NCI-H1417 treated with DMSO at 0.1 percent for 48 hours (cell line): ENCODE measurements around the gene IP6K3.

ENCODE experiments used
- DNase-seq: peaks from one replicate; lab custom pipeline; 2025; lab: John Stamatoyannopoulos, UW

The IP6K3 gene

GRCh38 chr6:33723371-33724085 is 23.2 kb downstream of the IP6K3 start:
- DNase-seq = no peak

GRCh38 chr6:33722103-33722623 is 24.5 kb downstream of the IP6K3 start:
- DNase-seq = no peak

- no peak for DNase-seq
Measured at GRCh38 chr6:33721508-33721907, 25.2 kb downstream of the IP6K3 start.

GRCh38 chr6:33720998-33721397 is 25.7 kb downstream of the IP6K3 start:
- no peak for DNase-seq

DNA sequence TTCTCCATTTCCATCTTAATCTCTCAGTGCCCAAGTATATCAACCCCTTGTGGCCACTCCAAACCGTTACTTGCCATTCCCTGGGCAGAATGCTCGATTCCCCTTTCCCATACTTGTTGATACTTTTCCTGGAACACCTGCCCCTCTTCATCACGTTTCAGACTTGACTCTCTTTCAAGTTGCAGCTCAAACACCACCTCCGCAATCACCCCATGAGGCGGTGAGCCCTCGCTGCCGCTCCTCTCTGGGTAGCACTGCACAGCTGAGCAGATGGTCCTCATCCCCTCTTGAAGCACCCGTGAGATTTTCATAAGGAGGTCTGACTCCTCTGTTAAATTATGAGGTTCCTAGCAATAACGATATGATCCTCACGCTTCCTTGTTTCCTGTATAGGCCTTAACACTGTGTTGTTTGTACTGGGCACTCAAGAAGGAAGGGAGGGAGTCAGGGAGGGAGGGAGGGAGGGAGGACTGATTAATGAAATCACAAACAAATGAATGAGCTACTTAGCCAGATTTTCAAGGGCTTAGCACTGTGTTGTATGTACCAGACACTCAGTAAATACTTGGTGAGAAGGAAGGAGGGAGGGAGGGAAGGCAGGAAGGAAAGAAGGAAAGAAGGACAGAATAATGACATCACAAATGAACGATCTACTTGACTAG is 27.2 kb downstream of the IP6K3 start:
- DNase-seq = no peak

- no peak for DNase-seq
Measured at GRCh38 chr6:33718713-33719112, 28.0 kb downstream of the IP6K3 start.

- no peak for DNase-seq
Measured at GRCh38 chr6:33717934-33718455, 28.7 kb downstream of the IP6K3 start.

- DNase-seq = no peak
Measured at GRCh38 chr6:33716890-33717632, 29.6 kb downstream of the IP6K3 start.

- DNase-seq = peak; percentile 14
Measured at GRCh38 chr6:33716379-33716778, 30.3 kb downstream of the IP6K3 start.

DNA sequence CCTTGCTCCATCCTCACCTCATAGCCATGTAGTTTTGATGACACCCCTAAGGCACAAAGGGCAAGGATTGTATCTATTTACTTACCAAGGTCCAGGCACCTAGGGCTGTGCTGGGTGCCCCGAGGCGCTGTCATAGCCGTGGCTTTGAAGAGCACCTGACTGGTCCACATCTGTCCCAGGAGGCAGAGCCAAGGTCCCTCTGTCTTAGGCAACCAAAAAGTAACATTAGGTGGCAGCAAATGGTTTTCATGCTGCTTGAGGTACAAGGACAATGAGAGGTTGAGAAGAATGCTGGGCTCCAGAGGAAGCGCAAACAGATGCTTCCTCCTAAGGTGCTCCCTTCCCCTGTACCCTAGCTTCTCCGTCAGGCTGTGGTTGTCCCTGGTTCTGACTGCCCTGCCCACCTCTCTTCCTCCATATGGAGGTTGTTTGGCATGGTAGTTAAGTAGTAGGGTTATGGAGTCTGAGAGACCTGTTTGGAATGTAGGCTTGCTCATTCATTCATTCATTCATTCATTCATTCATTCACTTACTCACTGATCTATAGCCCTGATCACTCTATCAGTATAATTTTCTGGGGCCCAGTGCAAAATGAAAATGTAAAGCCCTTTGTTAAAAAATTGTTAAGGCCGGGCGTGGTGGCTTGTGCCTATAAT is 32.2 kb downstream of the IP6K3 start:
- no peak for DNase-seq

DNA sequence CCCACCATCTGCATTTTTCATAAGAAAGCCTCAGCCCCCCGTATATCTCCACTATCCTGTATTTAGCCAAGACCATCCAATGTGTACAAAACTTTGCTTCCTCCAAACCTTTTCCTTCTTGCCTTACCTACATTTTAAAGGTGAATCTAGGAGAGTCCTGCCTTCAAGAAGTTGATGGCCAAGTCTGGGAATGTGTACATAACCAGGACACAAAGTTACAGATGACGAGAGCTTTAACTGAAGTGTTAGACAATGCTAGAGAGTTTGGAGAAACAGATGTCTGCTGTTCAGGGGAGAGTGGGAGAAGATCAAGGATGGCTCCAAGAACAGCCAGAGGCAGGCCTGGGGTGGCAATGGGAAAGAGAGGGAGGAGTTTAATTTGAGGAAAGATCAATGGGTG is 32.9 kb downstream of the IP6K3 start:
- no peak for DNase-seq

GRCh38 chr6:33712914-33713313 is 33.8 kb downstream of the IP6K3 start:
- DNase-seq = no peak

DNA sequence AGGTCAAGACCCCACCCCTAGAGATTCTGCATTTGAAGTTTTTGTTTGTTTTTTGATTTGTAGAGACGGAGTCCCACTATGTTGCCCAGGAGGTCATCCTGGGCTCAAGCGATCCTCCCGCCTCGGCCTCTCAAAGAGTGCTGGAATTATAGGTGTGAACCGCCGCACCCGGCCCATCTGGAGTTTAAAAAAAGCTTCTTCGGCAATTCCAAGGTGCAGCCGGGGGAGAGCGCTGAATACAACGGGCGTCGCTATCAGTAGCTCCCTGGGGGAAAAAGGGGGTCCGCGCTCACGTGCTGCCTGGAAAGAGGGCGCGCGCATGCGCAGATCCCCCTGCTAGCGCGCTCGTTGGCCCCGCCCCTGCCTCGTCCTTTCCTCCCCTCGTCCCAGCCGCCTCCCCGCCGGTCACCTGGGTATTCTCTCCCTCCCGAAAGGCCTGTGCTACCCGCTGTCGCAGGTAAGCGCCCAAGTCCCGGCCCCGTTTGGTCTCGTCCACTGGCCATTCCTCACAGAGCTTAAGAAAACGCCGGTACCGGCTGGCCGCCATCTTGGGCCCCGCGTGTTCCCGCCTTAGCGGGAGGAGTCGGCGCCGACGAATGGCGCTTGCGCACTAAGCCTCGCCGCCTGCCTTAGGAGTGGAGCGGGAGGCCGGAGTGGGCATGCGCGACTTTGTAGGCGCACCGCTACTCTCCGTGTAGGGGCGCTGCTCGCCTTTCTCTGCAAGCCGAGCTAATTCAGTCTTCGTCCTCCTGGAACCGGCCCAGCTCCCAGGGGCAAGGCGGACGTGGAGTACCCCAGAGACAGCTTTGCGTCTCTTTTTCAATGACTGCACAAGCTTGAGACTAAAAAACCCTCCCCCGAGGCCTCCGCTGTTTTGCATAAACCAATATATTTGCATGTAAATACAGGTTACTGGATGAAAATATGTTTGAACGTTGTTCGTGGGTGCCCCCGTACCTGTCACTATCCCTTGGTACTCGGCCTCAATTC is 35.3 kb downstream of the IP6K3 start, which contains the start of gene UQCC2:
TSS of gene UQCC2 (minus strand) at position 561 of the 990 bp plus-strand sequence. CDS start at position 547, 14 bp downstream.
- DNase-seq = peak; percentile 77

GRCh38 chr6:33710296-33711121 is 36.2 kb downstream of the IP6K3 start:
- no peak for DNase-seq

GRCh38 chr6:33709605-33710295 is 37.0 kb downstream of the IP6K3 start:
- DNase-seq = no peak

- no peak for DNase-seq
Measured at GRCh38 chr6:33708516-33709204, 38.0 kb downstream of the IP6K3 start.

DNA sequence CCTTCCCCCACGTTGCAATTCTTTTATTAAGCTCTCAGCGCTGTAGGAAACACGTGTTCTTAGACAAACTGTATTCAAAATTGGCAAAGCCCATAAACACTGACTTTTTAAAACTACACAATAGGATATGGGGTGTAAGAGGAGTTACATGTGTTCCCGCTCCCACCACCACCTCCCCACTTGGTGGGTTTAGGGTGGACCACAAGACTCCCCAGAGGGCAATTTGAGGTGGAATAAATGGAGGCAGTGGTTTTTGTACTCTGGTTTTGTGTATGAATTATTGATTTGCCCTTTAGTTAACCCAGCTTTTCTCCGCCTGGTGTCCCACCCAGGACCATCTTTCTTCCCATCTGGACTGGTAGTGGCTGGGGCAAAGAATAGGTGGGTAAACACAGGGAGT is 38.9 kb downstream of the IP6K3 start:
- no peak for DNase-seq

DNA sequence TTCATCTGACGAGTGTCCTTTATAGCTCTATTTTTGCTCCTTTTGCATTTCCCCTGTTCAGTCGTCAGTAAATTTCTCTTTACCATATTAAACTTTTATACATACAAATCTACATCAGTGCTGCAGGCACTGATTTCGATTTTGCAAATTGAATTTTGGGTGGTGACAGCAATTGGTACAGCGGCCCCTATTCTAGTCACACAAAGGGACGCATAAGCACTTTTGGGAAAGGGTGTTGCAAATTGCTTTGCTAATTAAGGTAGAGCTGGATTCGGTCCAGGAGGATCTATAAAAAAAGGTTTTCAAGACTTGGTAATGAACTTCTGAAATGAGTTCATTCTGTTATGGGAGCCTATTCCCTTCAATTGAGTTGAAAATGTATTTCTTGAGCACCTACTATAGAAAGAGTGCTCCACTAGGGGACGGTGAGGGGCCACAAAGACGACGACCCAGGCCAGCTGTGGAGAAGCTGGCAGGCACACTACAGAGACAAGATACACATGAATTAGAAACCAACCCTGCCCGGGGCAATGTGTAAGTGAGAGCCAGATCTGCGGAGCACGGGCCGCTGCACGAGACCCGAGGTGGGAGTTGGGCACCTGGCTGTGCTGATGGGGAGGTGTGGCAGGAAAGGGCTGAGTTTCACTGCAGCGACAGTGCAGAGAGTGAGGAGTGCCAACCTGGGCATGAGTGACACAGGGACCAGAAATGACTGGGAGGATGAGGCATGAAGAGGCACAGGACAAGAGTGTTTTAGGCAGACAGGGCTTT is 40.6 kb downstream of the IP6K3 start:
- DNase-seq = no peak
